Cardiac ventricle fibroblast (primary cell): ENCODE data around the gene DLL4. TPM values are rescaled to one million over a fixed set of nuclear protein-coding genes. Genes with fewer than 3 reads are reported as not detected.

Experiments
- total RNA-seq: library from RNA; depleted of rRNA; stranded (reverse); fragments of >200 nt; gene quantifications from 2 replicates; pipeline ENCODE4 v1.2.3, GENCODE V29; 2015

Gene DLL4
- total RNA-seq, result 3.1 and 3.3 TPM in 2 replicates

GRCh38 chr15:40928821-40929659, at the start of gene DLL4:
DLL4 (plus strand) TSS chr15:40929340; CDS start chr15:40929669, 329 bp downstream.

GRCh38 chr15:40893733-40894680, 35.1 kb upstream of the DLL4 start, which contains the start of gene VPS18:
VPS18 (plus strand) TSS chr15:40894450; CDS start chr15:40894769, 319 bp downstream.

GRCh38 chr15:40952901-40953712, 24.0 kb downstream of the DLL4 start, which contains the start of gene CHAC1:
CHAC1 (plus strand) TSS chr15:40953471; CDS start chr15:40953584, 113 bp downstream.

Other genes starting within 250 kb of the DLL4 start
- gene RAD51, start 234.2 kb upstream of the DLL4 start, total RNA-seq, result 1.7 and 2.7 TPM in 2 replicates
- 20.5 and 20.9 TPM in 2 replicates for gene RMDN3, start 174.1 kb upstream of the DLL4 start, total RNA-seq
- 5.8 and 10.8 TPM in 2 replicates for gene GCHFR, start 165.3 kb upstream of the DLL4 start, total RNA-seq
- gene C15orf62, start 159.4 kb upstream of the DLL4 start, total RNA-seq, result 0.05 and 0.25 TPM in 2 replicates
- 11.4 and 19.2 TPM in 2 replicates for gene ZFYVE19, start 122.3 kb upstream of the DLL4 start, total RNA-seq
- gene DNAJC17, start 121.9 kb upstream of the DLL4 start, total RNA-seq, result 17.0 and 43.3 TPM in 2 replicates
- gene PPP1R14D, start 100.6 kb upstream of the DLL4 start, total RNA-seq, result not detected in 2 replicates
- 0.24 and 0.25 TPM in 2 replicates for gene SPINT1, start 85.3 kb upstream of the DLL4 start, total RNA-seq
- not detected in 2 replicates for gene RHOV, start 55.1 kb upstream of the DLL4 start, total RNA-seq
- 23.6 and 23.9 TPM in 2 replicates for gene VPS18, start 34.9 kb upstream of the DLL4 start, total RNA-seq
- 4.2 and 6.1 TPM in 2 replicates for gene CHAC1, start 24.1 kb downstream of the DLL4 start, total RNA-seq
- 14.5 and 18.4 TPM in 2 replicates for gene INO80, start 186.9 kb downstream of the DLL4 start, total RNA-seq